ENCODE measurements around the gene FEM1B.

The FEM1B gene

GRCh38 chr15:68258692-68259091, 18.9 kb upstream of the FEM1B start:
- Histone ChIP-seq H3K4me3 (replicated peaks; ENCODE audit: insufficient read depth, low read length) (no peak overlapping the region), H3K27me3 (ENCODE audit: insufficient read depth, poor library complexity, severe bottlenecking) (no peaks in the 10 kb centered on the region), H3K27ac (replicated peaks) (no peak overlapping the region)
- no peak for TF ChIP-seq CTCF (IDR thresholded peaks at IDR 0.05; ENCODE audit: insufficient read depth, low read length)
- no peak for TF ChIP-seq REST (IDR thresholded peaks at IDR 0.05; ENCODE audit: insufficient replicate concordance, low read depth)
- TF ChIP-seq SPI1 (IDR thresholded peaks at IDR 0.05; ENCODE audit: borderline replicate concordance, low read depth) = no peak
- TF ChIP-seq POLR2AphosphoS5 (IDR thresholded peaks at IDR 0.05; ENCODE audit: low read depth) = no peak
- no peak for TF ChIP-seq GABPA (IDR thresholded peaks at IDR 0.05; ENCODE audit: low read depth)
- DNase-seq (ENCODE audit: low read depth in 1 of 2, low spot score in 1 of 2) = no peak

- Histone ChIP-seq H3K4me3 (replicated peaks; ENCODE audit: insufficient read depth, low read length) (no peak overlapping the region), H3K27ac (replicated peaks) (no peak overlapping the region), H3K27me3 (ENCODE audit: insufficient read depth, poor library complexity, severe bottlenecking) (no peaks in the 10 kb centered on the region)
- TF ChIP-seq REST (IDR thresholded peaks at IDR 0.05; ENCODE audit: insufficient replicate concordance, low read depth) (no peak), GABPA (IDR thresholded peaks at IDR 0.05; ENCODE audit: low read depth) (no peak), POLR2AphosphoS5 (IDR thresholded peaks at IDR 0.05; ENCODE audit: low read depth) (no peak), SPI1 (IDR thresholded peaks at IDR 0.05; ENCODE audit: borderline replicate concordance, low read depth) (no peak), CTCF (IDR thresholded peaks at IDR 0.05; ENCODE audit: insufficient read depth, low read length) (no peak)
- no peak for DNase-seq (ENCODE audit: low read depth in 1 of 2, low spot score in 1 of 2)
Measured at GRCh38 chr15:68259883-68260282, 17.7 kb upstream of the FEM1B start.

- H3K27me3 ChIP-seq (ENCODE audit: insufficient read depth, poor library complexity, severe bottlenecking) = no peaks in the 10 kb centered on the region
- no peak for DNase-seq (ENCODE audit: low read depth in 1 of 2, low spot score in 1 of 2)
- no peak overlapping the region for H3K4me3 ChIP-seq (replicated peaks; ENCODE audit: insufficient read depth, low read length)
- TF ChIP-seq GABPA (IDR thresholded peaks at IDR 0.05; ENCODE audit: low read depth) (no peak), POLR2AphosphoS5 (IDR thresholded peaks at IDR 0.05; ENCODE audit: low read depth) (no peak), REST (IDR thresholded peaks at IDR 0.05; ENCODE audit: insufficient replicate concordance, low read depth) (no peak), SPI1 (IDR thresholded peaks at IDR 0.05; ENCODE audit: borderline replicate concordance, low read depth) (no peak), CTCF (IDR thresholded peaks at IDR 0.05; ENCODE audit: insufficient read depth, low read length) (no peak)
- H3K27ac ChIP-seq (replicated peaks) = no peak overlapping the region
Measured at GRCh38 chr15:68261241-68261640, 16.3 kb upstream of the FEM1B start.
